ENCODE results near the gene TBC1D32. TPM values are rescaled to one million over a fixed set of nuclear protein-coding genes. Genes with fewer than 3 reads are reported as not detected.

The TBC1D32 gene
- total and polyA plus RNA-seq, 12 donors: 0.62 to 4.6 (median 3.2) TPM

DNA sequence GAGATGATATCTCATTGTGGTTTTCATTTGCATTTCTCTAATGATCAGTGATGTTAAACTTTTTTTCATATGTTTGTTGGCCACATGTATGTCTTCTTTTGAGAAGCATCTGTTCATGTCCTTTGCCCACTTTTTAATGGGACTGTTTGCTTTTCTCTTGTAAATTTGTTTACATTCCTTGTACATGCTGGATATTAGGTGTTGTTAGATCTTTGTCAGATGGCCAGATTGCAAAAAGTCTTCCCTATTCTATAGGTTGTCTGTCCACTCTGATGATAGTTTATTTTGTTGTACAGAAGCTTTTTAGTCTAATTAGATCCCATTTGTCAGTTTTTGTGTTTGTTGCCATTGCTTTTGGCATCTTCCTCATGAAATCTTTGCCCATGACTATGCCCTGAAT is 172.4 kb downstream of the TBC1D32 start:
- peaks cover 0 to 43% (median 0%) of the 10 kb centered on the region in 9 donors for H3K36me3 ChIP-seq
- TF ChIP-seq, protein P1, sequence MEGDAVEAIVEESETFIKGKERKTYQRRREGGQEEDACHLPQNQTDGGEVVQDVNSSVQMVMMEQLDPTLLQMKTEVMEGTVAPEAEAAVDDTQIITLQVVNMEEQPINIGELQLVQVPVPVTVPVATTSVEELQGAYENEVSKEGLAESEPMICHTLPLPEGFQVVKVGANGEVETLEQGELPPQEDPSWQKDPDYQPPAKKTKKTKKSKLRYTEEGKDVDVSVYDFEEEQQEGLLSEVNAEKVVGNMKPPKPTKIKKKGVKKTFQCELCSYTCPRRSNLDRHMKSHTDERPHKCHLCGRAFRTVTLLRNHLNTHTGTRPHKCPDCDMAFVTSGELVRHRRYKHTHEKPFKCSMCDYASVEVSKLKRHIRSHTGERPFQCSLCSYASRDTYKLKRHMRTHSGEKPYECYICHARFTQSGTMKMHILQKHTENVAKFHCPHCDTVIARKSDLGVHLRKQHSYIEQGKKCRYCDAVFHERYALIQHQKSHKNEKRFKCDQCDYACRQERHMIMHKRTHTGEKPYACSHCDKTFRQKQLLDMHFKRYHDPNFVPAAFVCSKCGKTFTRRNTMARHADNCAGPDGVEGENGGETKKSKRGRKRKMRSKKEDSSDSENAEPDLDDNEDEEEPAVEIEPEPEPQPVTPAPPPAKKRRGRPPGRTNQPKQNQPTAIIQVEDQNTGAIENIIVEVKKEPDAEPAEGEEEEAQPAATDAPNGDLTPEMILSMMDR (IDR thresholded peaks at IDR 0.05): no peak
- no peaks in the 10 kb centered on the region for H3K27me3 ChIP-seq
- no peak for ATAC-seq
- no peak overlapping the region for H3K4me3 ChIP-seq
- intact Hi-C loops (cut with DNase I): no loop called here
- DNase-seq: no peak
- peaks cover 0 to 18% (median 0%) of the 10 kb centered on the region in 11 donors for H3K9me3 ChIP-seq
- no peaks in the 10 kb centered on the region for H3K4me1 ChIP-seq
- no peak overlapping the region for H3K27ac ChIP-seq

DNA sequence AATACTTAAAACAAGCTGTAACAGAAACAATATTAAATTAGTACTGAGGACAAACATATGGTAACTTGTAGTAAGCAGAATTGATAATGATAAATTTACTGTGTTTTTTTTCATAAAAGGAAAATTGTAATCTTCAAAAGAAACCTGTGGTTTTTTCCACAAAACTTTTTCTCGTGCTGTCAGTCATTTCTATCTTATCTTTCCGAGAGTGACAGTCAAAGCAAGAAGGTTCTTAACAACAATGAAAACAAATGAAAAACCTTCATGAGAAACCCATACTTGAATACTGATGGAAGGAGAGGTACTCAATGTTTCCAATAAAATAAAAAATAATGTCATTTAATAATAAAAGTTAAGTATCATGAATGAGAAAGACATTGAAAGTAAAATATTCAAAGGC is 174.0 kb downstream of the TBC1D32 start:
- DNase-seq (no peak), ATAC-seq (no peak)
- 80 to 88% methylated on average over 2 of the region's 2 CpGs for WGBS, 2 donors
- TF ChIP-seq, protein P1 (IDR thresholded peaks at IDR 0.05): no peak
- Histone ChIP-seq H3K36me3 (peaks cover 0 to 43% (median 0%) of the 10 kb centered on the region in 9 donors), H3K27me3 (no peaks in the 10 kb centered on the region), H3K27ac (no peak overlapping the region), H3K9me3 (peaks cover 0 to 20% (median 0%) of the 10 kb centered on the region in 11 donors), H3K4me3 (no peak overlapping the region), H3K4me1 (no peaks in the 10 kb centered on the region)
- intact Hi-C loops (cut with DNase I): no loop called here

DNA sequence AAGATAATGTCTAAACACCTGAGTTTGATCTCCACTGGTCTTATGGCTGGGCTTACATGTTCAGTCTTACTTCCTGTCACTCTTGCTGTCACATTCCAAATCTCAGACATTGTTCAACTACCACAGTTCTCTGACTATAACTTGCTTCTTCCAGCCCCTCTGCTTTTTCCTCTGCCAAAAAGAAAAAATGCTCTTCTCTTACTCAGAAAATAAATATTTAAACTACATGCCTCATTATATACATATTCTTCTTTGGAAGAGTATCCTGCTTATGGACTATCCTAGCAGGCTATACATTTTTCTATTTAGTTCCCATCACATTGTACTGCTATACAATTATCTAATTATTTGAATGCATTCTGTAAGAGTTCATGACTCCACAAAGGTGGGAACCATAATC is 175.4 kb downstream of the TBC1D32 start:
- intact Hi-C loops (cut with DNase I): no loop called here
- Histone ChIP-seq H3K27me3 (no peaks in the 10 kb centered on the region), H3K4me3 (no peak overlapping the region), H3K36me3 (peaks cover 0 to 56% (median 0%) of the 10 kb centered on the region in 9 donors), H3K27ac (no peak overlapping the region), H3K4me1 (no peaks in the 10 kb centered on the region), H3K9me3 (peaks cover 0 to 28% (median 0%) of the 10 kb centered on the region in 11 donors)
- TF ChIP-seq, protein P1 (IDR thresholded peaks at IDR 0.05): no peak
- DNase-seq (no peak), ATAC-seq (no peak)

DNA sequence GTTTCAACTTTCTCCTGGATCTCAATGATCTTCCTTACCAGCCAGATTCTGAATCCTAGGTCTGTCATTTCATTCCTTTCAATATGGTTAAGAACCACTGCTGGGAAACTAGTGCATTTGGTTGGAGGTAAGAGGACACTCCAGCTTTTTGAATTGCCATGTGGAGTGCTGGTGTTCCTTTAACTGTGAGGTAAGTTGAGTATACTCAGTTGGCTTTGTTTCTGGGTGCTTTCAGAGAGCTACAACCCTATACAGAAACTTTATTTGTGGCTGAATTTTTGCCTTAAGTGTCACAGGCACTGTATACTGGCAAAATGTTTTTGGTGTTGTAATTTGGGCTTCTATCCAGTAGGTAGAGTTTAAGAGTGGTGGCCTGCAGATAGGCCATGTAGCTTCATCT is 175.8 kb downstream of the TBC1D32 start:
- Histone ChIP-seq H3K27ac (no peak overlapping the region), H3K36me3 (peaks cover 0 to 60% (median 0%) of the 10 kb centered on the region in 9 donors), H3K27me3 (no peaks in the 10 kb centered on the region), H3K4me1 (no peaks in the 10 kb centered on the region), H3K9me3 (peaks cover 0 to 29% (median 0%) of the 10 kb centered on the region in 11 donors), H3K4me3 (no peak overlapping the region)
- intact Hi-C loops (cut with DNase I): no loop called here
- DNase-seq: no peak
- TF ChIP-seq, protein P1 (IDR thresholded peaks at IDR 0.05): no peak
- ATAC-seq: no peak

Measured in heart right ventricle (tissue), 16 donors.